GM23248 (cell line): ENCODE data around the gene PKNOX2.

Experiments
- EZH2 ChIP-seq: fragments of 200-600 bp; sonication (generic); IDR thresholded peaks from 2 replicates; pipeline ENCODE4 v1.6.1; 2018; ENCODE audit warnings: antibody characterized with exemption, mild to moderate bottlenecking; ENCODE audit not compliant: insufficient read depth, poor library complexity, severe bottlenecking
- EZH2phosphoT487 ChIP-seq: fragments of 200-600 bp; sonication (generic); IDR thresholded peaks from 2 replicates; pipeline ENCODE4 v1.6.1; 2018; ENCODE audit warnings: antibody characterized with exemption, moderate library complexity, mild to moderate bottlenecking, low read depth; ENCODE audit not compliant: insufficient read depth

- TF ChIP-seq EZH2 (no peak), EZH2phosphoT487 (no peak)
Measured at GRCh38 chr11:125345421-125346178, 181.0 kb downstream of the PKNOX2 start.
